SK-N-SH (cell line): ENCODE data around the gene PRR36.

Experiments used
- RAD21 ChIP-seq: IDR thresholded peaks from 2 replicates; pipeline ENCODE4 v1.6.1; 2012; ENCODE audit warnings: mild to moderate bottlenecking, low read length
- TF ChIP-seq, protein P1 (sequence below): fragments of 150-350 bp; IDR thresholded peaks from 2 replicates; pipeline ENCODE4 v1.6.1; 2016; ENCODE audit warnings: mild to moderate bottlenecking, low read depth, low read length

DNA sequence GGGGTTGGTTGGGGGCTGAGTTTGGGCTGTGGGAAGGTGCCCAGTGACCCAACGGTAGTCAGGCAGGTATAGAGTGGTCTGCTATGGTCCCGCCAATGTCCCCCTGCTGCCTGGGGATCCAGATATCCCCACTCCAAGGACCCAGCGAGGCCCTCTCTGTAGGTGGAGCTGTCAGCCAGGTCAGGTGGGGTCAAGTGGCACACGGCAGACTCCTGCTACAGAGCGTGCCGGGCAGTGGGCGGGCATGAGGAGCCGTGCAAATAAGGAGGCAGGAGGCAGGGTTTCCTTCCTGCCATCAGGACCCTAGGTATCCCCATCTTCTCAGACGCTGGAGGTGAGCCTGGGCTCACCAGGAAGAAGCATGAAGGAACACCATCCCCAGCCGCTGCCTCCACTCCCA is 29.2 kb downstream of the PRR36 start:
- TF ChIP-seq RAD21: no peak
- TF ChIP-seq, protein P1, sequence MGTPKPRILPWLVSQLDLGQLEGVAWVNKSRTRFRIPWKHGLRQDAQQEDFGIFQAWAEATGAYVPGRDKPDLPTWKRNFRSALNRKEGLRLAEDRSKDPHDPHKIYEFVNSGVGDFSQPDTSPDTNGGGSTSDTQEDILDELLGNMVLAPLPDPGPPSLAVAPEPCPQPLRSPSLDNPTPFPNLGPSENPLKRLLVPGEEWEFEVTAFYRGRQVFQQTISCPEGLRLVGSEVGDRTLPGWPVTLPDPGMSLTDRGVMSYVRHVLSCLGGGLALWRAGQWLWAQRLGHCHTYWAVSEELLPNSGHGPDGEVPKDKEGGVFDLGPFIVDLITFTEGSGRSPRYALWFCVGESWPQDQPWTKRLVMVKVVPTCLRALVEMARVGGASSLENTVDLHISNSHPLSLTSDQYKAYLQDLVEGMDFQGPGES: no peak
